ENCODE results near the gene FGF8.

DNA sequence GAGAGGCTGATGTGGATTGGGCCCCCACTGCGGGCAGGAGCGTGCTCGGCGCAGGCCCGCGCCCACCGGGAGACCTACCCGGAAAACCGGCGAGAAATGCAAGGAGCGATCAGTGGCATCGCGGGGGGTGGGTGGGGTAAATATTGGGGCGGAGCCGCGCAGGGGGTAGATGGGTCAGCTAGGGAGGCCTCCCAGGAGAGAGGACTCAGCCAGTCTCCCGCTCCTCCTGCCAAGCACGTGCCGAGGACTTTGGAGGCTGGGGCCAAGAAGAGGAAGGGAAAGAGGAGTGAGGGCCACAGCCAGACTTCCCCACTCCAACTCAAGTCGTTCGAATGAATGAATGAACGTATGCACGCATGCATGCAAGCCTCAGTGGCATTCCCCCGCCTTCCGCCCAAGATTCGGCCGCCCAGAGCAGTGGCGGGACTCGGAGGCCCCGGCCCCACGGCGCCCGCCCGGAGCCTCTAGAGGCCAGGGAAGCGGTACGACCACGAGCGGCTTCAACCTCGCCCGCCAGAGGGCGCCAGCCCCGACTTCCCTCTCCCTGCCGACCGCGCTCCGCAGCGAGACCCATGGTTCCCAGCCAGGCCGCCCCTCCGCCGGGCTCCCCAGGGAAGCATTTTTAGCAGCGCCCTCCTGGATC, 3.8 kb upstream of the FGF8 start:
- TF ChIP-seq EZH2 (IDR thresholded peaks at IDR 0.05; ENCODE audit: insufficient read depth, poor library complexity, severe bottlenecking) (peak; percentile 51), EZH2phosphoT487 (IDR thresholded peaks at IDR 0.05; ENCODE audit: insufficient read depth, low read depth) (no peak)
